Left lobe of liver (tissue), 2 donors: ENCODE measurements around the gene MAP4K2. TPM values are rescaled to one million over a fixed set of nuclear protein-coding genes. Genes with fewer than 3 reads are reported as not detected.

Experiments
- ATAC-seq: fragments of 200-7000 bp; cut with Tn5 transposase; one replicate; pipeline ENCODE4 v1.9.1; 2020; ENCODE audit warnings: mild to moderate bottlenecking, moderate library complexity
- DNase-seq: peaks from one replicate; pipeline ENCODE4 v3.0.0-alpha.2; 2020; ENCODE audit warnings: low spot score
- total RNA-seq: library from RNA; stranded (reverse); gene quantifications from one replicate; pipeline ENCODE4 v1.2.1, GENCODE V29; 2021
- donor health status: DM: no; HTN: no; CAD: no; lungs with moderate emphysema.
- donor health status: DM: no; HTN: yes; CAD: no.

The MAP4K2 gene
- total RNA-seq, 1 donor from 2014 or later: 6.6 TPM

DNA sequence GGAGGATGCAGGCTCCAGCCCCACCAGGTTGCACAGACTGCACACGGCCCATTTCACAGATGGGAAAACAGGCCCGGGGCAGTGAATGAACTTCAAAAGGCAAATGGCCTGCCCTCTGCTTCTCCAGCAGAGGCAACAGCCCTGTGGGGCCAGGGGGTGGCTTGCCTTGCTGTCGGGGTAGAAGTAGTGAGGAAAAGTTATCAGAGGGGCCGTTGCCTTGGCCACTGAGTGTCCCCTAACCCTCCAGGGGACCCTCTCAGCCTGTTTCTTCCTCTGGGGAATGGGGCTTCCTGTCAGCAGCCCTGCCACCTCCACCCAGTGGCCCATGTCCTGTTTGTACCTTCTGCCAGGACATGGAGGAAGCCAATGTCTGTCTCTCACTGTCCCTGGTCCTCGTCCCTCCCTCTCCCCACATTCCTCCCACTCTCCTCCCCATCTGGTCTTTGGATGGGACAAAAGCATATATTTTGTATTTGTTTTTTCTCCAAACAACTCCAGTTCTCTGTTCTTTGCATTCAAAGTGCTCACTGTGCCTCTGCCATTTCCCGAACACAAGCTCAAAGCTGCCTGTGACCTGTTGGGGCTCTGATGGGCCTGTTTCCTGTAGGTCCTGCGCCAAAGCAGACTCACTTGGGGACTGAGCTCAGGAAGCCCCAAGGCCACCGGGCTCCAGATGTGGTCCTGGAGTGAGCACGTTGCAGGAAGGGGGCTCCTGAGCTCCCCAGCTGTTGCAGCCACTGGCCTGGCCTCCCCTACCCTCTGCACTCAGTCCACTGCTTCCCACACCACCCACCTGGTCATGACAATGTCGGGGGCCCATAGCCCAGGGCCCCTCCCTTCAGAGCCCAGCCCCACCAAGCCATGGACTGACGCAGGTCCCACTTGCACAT, 9.5 kb downstream of the MAP4K2 start:
- DNase-seq: no peak
- ATAC-seq: no peak

DNA sequence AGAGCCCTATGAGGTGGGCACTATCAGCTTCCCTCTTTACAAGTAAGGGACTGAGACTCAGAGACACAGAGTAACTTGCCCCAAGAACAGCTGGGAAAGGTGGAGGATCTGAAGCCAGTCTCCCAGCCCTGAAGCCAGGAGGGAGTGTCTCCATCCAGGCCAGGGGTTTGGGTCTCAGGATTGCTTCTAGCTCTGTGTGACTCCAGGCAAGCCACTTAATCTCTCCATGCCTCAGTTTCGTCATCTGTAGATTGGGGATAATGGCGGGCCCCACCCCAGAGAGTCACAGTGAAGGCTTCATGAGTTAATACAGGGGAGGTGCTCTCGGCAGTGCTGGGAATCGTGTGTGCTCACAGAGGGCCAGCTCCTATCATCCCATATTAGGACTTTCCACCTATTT, 10.5 kb downstream of the MAP4K2 start:
- ATAC-seq (no peak), DNase-seq (no peak)

DNA sequence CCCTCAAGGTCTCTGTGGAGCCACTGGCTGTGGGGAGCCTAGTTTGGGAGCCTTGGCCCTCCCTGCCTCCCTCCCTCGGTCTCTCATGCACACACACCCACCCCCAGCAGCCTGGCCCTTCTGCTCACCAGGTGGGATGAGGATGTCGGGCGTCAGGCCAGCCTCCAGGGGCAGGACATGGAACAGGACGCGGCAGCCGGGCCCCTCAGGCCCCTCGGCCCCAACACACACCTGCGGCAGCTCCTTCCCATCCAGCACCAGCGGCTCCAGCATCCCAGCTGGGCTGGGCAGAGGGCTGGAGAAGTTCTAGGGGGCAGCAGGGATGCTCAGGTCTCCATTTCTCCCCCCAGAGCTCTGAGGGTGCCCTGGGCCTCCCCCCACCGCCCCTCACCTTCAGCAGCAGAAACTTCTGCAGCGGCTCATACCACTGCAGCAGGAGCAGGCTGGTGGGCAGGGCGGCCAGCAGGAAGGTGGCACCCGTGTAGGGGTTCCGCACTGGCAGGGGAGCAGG, 11.2 kb downstream of the MAP4K2 start:
- no peak for DNase-seq
- ATAC-seq: no peak

DNA sequence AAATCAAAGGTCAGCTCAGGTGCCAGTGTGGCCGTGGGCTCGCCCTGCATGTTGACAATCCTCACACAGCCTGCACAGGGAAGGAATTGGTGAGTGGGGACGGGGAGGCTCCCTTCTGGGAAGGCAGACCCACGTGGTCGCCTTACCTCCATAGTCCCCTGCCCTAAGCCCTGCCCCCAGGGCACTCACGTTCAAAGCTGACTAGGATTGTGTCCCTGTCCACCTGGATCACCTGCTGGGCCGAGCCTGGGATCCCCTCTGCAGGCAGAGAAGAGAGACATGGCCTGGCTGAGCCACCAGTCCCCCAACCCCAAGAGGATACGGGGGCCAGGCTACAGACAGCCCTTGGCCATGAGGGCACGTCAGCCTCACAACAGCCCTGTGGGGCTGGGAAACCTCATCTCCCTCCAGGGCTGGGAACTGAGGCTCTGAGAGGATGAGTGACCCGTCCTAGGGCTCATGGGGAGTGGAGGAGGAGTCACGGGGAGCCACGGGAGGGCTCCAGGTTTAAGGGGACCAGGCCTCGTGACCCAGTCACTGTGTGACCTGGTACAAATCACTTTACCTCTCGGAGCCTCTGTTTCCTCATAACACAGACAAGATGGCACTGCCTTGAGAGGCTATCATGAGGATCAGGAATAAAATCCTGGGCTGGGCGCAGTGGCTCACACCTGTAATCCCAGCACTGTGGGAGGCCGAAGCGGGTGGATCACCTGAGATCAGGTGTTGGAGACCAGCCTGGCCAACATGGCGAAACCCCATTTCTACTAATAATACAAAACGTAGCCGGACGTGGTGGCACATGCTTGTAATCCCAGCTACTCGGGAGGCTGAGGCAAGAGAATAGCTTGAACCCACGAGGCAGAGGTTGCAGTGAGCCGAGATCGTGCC, 12.6 kb downstream of the MAP4K2 start:
- ATAC-seq (no peak), DNase-seq (no peak)

DNA sequence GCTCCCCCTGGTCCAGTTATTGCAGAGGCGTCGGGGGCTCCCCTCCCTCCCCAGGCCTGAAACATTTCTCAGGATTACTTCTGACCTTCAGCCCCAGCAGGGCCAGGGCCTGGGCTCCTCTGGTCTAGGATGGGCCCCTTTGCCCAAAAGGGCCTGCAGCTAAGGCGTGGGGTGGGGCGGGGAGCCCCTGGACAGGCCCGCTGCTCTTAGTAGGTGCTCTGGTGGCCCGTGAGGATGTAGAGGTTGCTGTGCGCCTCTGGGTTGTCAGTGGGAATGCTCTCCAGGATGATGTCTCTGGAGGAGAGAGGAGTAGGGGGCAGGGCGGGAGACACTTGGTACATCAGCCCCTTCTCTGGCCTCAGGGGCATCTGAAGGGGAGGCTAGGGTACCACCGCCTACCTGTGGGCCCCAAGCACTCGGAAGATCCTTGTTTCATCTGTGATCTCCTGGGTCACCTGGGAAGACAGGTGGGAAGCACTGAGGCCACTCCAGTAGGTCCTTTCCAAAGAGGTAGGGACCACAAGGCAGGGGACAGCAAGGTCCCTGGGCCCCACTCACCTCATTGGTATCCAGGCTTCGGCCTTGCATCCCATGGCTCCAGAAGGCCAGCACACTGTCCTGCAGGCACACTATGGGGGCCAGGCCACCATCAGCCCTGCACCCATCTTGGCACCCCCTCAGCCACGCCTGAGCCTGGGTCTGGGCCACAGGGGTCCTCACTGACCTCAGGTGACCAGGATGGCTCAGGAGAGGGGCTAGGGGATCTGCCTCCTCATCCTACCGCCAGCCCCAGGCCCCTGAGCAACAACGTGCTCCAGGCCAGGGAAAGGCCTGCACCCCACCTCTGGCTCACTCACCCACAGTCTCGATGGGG, 13.4 kb downstream of the MAP4K2 start:
- ATAC-seq (no peak), DNase-seq (no peak)

DNA sequence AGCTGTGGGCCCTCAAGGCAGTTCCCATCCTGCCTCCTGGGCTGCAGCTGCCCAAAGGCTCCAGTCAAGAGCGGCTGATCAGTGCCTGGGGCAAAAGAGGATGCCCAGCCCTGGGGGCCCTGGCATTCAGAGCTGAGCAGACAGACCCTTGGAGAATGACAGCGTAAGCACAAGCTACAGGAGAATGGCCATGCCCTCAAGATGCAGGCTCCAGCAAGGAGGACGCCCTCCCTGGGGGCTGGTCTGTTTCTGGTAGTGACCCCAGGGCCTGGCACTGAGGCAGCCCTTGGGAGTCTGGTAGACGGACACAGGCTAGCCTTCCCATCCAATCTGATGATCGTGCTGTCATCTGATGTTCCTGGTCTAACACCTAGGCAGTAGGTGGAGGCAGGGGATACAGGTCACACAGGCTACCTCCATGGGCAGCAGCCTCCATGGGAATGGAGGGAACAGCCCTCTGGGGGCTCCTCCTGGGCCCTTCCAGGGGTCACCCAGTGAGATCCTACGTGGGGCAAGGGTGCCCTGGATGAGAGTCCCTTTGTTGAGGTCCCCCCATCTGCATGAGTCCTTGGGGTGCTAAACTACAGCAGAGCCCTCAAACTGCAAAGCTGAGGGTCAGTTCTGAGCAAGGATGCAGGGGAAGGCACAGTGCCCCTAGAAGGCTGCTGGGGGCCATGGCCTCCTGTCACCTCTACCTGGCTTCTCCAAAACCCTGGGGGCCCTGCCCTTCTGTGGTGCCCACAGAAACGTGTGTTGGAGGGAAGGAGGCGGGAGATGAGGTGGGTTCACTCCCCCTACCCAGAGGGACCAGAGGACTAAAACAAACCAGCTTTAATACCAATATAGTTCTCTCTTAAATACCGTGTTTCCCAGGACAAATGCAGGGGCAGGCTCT, 14.4 kb downstream of the MAP4K2 start:
- DNase-seq (no peak), ATAC-seq (no peak)

DNA sequence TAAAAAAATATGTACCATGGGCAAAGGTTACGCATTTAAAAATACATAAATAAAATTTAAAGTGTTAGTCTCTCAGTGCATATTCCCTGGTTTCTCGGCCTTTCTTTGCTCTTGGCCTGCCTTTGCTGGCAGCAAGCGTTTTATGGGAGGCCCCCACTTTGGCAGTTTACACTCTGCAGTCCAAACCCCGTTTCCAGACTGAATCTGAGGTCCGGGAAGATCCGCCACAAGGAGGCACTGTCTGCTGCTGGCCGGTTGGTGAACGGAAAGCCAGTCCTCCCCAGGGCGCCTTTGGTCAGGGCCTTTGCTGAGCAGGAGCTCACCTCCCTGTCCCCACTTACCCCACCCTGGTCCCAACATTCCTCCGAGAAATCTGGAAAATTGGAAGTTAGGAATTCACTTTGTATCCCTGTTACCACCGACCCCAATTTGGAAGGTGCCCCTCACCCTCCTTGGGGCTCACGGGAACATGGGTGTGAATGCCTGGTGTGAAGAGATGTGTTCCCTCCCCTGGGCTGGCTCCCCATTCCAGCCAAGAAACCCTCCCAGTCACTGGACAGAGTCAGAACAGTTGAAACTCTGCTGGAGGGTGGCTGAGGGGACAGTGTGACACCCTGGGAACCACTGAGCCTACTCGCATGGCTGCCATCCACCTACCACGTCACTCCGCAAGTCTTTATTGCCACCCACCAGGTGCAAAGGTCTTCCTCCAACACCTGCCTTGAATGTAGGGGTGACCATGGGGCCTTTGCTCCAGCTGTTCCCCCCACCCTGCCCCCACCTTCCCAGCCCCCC, 15.3 kb downstream of the MAP4K2 start:
- ATAC-seq: peak; percentile 88
- no peak for DNase-seq

DNA sequence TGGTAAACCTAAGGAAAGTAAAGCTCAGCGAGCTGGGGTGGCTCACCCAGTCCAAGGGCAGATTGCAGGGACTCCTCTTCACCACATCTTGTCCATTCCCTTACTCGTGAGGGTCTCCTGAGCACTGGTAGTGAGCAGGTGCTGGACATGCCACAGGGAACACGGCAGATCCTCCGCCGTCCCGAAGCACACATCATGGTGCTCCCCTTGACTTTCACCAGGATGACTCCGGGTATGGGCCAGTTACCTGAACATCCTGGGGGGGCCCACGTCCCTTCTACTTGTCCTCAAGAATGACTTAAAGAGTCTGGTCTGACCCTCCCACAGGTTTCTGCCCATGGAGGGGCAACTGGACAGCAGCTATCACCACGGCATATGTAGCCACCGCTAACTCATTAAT, 16.7 kb downstream of the MAP4K2 start:
- DNase-seq (no peak), ATAC-seq (no peak)

DNA sequence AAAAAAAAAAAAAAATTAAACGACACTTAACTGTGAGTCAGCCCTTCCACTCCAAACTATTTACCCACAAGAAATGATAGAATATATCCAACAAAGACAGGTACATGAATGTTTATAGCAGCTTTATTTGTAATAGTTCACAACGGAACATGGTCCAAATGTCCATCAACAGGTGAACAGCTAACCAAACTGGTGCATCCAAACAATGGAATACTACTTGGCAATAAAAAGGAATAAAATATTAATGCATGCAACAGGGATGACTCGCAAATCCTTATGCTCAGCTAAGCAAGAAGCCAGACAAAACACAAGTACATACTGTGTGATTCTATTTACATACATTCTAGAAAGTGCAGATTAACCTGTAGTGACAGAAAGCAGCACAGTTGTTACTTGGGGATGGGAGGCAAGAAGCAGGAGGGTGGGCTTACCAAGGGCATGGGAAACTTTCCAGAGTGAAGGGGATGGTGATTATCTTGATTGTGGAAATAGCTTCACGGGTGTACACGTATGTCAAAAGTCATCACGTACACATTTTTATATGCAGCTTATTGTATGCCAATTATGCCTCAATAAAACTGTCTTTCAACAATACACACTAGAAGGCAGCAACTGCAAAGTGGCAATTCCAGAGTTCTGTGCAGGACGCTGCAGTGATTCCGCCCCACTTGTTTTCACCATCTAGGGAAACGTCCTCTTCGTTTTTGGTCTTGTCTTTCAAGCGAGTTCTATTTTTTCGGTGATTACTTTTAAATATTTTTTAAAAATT, 18.0 kb downstream of the MAP4K2 start:
- no peak for ATAC-seq
- no peak for DNase-seq

DNA sequence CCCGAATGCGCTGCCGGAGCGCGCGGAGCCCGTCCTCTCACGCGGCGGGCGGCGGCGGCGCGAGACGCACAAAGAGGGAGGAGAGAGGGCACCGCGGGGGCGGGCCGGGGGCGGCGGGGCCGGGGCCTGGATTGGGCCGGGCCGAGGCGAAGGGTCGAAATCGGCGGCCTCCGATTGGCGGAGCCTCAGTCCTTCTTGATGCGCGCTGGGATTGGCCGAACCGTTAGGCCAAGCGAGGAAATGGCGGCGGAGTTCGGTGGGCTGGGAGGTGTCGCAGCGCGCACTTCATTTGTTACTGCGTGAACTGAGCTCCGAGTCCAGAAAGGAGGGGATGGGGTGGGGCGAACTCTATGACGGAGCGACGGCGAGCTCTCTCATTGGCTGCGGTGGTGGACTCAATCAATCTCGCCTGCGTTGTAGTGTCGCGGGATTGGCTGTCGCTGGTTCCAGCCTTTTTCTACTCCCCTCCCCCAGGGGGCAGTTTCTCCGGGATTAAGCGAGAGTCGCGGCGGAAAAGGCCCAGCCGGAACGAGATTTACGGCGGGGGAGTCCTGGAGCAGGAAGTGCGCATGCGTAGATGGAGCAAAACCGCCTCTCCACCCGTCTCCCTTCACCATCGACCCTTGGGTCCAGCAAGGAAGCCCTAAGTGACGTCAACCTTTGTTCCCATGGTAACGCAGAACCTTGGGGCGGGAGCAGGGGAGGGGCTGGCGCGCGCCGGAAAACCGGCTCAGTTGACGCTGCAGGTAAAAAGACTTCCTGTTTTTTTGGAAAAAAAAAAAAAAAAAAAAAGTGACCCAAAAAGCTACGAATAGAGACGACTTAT, 24.3 kb downstream of the MAP4K2 start, which contains the start of gene SF1:
Gene SF1 (minus strand): TSS at position 70 of the 826 bp plus-strand sequence. CDS start 150 bp downstream, outside the sequence.
- ATAC-seq (peak; percentile 84), DNase-seq (peak; percentile 99)

DNA sequence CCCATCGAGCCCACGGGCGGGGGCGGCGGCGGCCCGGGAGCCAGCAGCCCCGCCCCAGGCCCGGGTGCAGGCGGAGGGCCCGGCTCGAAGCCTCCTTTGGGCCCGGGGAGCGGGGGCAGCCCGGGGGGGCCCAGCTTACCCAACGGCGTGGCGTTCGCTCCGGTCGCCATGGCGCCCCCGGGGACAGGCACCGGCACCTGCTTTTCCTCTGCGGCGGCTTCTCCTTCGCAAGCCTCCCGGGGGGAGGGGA, 24.9 kb downstream of the MAP4K2 start:
- DNase-seq: no peak
- peak; percentile 14 for ATAC-seq

DNA sequence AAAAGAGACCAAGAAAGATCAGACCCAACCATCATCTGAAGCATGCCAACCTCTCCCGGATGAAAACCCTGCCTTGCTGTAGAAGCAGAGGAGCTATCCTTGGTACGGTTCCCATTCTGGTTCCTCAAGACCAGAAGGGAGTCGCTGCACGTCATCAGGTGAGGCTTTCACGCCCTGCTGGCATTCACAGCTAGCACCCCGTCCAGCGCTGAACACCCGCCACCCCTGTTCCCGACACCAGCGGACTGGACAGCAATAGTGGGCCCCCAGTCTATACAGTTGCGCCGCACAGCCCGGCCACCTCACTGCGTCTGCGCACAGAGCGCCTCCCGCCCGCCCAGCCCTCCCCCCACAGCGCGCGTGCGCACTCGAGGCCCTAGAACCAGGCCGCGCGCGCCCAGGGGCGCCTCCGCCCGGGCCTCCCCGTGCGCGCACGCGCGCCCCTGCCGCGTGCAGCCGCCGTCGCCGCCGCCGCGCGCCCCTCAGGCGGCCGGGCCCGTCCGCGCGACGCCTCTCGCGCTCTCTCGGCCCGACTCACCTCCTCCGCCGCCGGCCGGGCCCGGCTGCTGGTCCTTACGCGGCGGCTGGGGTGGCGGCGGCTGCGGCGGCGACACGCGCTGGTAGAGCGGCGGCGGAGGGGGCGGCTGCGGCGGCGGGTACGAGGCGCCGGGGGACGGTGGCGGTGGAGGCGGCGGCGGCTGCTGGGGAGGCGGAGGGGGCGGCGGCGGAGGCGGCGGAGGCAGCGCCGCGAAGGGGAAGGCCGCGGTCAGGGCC, 25.4 kb downstream of the MAP4K2 start:
- ATAC-seq (peak; percentile 38), DNase-seq (peak; percentile 84)

DNA sequence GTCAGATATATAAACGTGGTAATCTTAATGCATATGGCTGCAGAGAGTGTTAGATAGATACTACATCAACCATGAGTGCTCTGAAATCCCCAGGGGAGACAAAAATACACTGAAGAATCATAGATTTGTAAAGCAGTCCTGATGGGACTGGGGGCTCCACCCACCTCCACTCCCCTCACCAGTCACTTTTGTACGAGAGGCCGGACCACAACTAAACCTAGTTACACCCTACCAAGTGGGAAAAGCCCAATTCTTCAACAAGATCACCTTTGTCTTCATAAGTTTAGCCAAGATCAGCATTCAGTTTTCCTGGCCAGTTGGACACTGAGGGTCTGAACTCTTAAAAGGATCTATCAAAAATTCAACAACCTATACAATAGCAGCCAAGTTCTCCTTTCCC, 26.1 kb downstream of the MAP4K2 start:
- DNase-seq: no peak
- no peak for ATAC-seq

DNA sequence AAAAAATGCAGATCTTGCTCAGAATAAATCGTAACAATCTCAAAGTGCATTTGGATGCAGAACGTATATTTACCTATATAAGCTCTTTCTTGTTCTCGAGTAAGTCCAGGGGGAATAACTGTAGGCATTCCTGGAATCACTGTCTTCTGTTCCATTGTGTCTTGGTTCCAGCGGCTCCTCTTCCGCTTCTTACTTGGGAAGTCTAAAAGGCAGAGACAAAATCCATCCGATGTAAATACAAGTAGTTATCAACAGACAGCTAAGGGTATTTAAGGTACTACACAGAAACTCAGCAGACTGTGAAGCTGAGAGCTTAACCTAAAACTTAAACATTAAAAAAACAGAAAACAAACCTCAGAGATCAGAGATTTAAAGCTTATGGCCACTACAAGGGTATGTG, 26.6 kb downstream of the MAP4K2 start:
- ATAC-seq (no peak), DNase-seq (no peak)

DNA sequence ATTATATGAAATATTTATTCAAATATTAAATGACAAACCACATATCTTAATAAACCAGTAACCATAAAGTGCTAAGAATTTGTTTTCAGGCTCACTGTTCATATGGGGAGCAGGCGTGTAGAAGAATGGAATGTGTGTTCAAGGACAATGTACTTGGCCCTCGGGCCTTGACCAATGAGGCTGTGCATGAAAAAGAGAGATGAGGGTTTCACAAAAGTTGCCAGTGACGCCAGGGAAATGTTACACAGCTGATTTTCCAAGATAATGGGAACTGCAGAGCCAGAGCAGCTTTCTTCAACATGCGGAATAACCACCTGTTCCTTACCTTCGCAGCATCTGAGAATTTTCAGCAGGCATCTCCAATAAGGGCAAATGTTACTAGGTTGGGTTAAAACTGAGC, 28.9 kb downstream of the MAP4K2 start:
- ATAC-seq (no peak), DNase-seq (no peak)

DNA sequence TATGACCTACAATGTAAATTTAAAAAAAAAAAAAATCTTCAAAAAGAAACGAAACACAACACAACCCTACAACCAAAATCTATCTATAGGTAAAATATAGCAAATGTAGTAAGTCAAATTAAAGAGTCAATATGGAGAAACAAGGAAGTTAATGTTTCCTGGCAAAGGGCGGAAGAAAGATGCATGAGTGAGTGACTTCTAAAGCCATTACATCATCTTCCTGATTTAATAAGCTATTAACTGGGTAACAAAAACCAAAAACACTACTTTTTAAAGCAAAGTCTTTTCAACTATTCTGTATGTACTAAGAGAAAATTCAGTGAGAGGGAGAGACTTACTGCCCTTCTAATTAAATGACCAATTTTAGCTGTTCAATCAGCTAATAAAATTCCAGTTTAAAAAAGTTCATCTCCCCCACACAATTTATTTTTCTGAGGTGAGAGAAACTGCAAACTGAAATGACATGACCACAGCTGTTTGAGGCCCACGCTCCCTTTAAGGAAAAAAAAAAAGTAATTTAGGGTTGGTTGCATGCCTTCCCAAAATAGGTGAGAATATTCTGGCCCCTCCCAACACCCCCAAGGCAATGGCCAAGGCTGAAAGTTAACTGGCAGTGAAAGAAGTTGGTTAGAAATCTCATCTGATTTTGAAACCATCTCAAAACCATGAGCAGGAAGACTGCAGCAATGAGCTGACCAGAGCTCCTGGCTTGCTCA, 30.6 kb downstream of the MAP4K2 start:
- DNase-seq (no peak), ATAC-seq (no peak)
